ENCODE results near the gene PAPPA2.

- TF ChIP-seq POLR2A (IDR thresholded peaks at IDR 0.05; ENCODE audit: low read depth) (no peak), POLR2AphosphoS5 (IDR thresholded peaks at IDR 0.05) (no peak)
These were observed 88.2 kb downstream of the PAPPA2 start for GRCh38 chr1:176551146-176551545.

Data from esophagus muscularis mucosa (tissue), 2 donors.